ENCODE measurements around the gene MOB3B.

DNA sequence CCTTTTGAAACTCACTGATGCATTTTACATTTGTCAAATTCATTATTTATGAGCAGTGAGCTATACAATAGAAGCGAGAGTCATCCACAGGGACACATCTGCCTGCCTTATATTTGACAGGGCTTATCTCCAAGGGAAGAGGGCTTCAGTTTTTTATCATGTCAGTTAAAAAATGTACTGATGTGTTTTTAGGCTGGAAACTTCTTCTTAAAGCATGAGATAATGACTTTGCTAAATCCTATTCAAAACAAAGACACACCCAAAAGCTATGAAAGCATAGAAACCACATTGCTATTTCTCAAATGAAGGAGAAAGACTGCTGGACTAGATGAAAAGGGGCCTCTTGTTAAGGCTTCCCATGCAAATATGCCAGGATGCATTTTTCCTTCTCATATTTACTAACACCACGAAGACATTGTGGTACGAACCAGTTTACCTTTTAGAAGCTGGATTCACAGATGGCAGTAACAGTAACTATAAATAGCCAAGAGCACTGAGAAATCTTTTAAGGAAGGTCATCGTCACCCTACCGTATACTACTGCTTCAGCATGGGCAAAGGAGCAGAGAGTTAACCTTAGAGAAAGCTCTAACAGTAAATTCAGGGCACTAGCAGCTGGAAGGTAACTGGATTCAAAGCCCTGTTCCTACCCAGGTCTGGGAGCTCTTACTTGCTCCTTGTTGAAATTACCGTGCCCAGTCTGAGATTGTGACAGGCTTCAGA, 91.8 kb downstream of the MOB3B start:
- TF ChIP-seq EP300 (IDR thresholded peaks at IDR 0.05; ENCODE audit: low read depth in 2 of 2, low read length in 2 of 2), result no peak
- no peak for TF ChIP-seq EP300 (CRISPR knock-in tag; IDR thresholded peaks at IDR 0.05; ENCODE audit: borderline replicate concordance)
- TF ChIP-seq, protein P1, sequence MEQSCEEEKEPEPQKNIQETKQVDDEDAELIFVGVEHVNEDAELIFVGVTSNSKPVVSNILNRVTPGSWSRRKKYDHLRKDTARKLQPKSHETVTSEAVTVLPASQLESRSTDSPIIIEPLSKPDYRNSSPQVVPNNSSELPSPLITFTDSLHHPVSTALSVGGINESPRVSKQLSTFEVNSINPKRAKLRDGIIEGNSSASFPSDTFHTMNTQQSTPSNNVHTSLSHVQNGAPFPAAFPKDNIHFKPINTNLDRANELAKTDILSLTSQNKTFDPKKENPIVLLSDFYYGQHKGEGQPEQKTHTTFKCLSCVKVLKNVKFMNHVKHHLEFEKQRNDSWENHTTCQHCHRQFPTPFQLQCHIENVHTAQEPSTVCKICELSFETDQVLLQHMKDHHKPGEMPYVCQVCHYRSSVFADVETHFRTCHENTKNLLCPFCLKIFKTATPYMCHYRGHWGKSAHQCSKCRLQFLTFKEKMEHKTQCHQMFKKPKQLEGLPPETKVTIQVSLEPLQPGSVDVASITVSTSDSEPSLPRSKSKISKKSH (CRISPR knock-in tag; IDR thresholded peaks at IDR 0.05; ENCODE audit: borderline replicate concordance), result no peak
- no peak for TF ChIP-seq ZNF891 (CRISPR knock-in tag; IDR thresholded peaks at IDR 0.05)
- TF ChIP-seq, protein P2, sequence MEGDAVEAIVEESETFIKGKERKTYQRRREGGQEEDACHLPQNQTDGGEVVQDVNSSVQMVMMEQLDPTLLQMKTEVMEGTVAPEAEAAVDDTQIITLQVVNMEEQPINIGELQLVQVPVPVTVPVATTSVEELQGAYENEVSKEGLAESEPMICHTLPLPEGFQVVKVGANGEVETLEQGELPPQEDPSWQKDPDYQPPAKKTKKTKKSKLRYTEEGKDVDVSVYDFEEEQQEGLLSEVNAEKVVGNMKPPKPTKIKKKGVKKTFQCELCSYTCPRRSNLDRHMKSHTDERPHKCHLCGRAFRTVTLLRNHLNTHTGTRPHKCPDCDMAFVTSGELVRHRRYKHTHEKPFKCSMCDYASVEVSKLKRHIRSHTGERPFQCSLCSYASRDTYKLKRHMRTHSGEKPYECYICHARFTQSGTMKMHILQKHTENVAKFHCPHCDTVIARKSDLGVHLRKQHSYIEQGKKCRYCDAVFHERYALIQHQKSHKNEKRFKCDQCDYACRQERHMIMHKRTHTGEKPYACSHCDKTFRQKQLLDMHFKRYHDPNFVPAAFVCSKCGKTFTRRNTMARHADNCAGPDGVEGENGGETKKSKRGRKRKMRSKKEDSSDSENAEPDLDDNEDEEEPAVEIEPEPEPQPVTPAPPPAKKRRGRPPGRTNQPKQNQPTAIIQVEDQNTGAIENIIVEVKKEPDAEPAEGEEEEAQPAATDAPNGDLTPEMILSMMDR (CRISPR knock-in tag; IDR thresholded peaks at IDR 0.05), result no peak
- TF ChIP-seq, protein P3, sequence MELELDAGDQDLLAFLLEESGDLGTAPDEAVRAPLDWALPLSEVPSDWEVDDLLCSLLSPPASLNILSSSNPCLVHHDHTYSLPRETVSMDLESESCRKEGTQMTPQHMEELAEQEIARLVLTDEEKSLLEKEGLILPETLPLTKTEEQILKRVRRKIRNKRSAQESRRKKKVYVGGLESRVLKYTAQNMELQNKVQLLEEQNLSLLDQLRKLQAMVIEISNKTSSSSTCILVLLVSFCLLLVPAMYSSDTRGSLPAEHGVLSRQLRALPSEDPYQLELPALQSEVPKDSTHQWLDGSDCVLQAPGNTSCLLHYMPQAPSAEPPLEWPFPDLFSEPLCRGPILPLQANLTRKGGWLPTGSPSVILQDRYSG (CRISPR knock-in tag; IDR thresholded peaks at IDR 0.05), result no peak
- TF ChIP-seq NFE2L2 (IDR thresholded peaks at IDR 0.05; ENCODE audit: low read length), result no peak
- no peak for TF ChIP-seq KDM4B (CRISPR knock-in tag; IDR thresholded peaks at IDR 0.05)
- TF ChIP-seq ZNF766 (CRISPR knock-in tag; IDR thresholded peaks at IDR 0.05; ENCODE audit: borderline replicate concordance), result no peak
- TF ChIP-seq HMG20B (CRISPR knock-in tag; conservative IDR thresholded peaks at IDR 0.05), result no peak
- TF ChIP-seq, protein P4, sequence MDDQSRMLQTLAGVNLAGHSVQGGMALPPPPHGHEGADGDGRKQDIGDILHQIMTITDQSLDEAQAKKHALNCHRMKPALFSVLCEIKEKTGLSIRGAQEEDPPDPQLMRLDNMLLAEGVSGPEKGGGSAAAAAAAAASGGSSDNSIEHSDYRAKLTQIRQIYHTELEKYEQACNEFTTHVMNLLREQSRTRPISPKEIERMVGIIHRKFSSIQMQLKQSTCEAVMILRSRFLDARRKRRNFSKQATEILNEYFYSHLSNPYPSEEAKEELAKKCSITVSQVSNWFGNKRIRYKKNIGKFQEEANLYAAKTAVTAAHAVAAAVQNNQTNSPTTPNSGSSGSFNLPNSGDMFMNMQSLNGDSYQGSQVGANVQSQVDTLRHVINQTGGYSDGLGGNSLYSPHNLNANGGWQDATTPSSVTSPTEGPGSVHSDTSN (CRISPR knock-in tag; IDR thresholded peaks at IDR 0.05; ENCODE audit: borderline replicate concordance), result no peak
- no peak for TF ChIP-seq ZNF333 (CRISPR knock-in tag; IDR thresholded peaks at IDR 0.05; ENCODE audit: borderline replicate concordance)
- no peak for TF ChIP-seq ZNF253 (CRISPR knock-in tag; IDR thresholded peaks at IDR 0.05; ENCODE audit: borderline replicate concordance)
- no peak for TF ChIP-seq KMT2B (CRISPR knock-in tag; IDR thresholded peaks at IDR 0.05)

Data from HepG2 (cell line).